Panc1 (cell line): ENCODE measurements around the gene CCDC50. TPM values are rescaled to one million over a fixed set of nuclear protein-coding genes. Genes with fewer than 3 reads are reported as not detected.

ENCODE experiments used
- ATAC-seq: fragments of 200-7000 bp; cut with Tn5 transposase; 2 replicates; pipeline ENCODE4 v1.9.1; 2020; ENCODE audit warnings: mild to moderate bottlenecking, moderate library complexity
- BruUV-seq: library from RNA; stranded (reverse); fragments of 400-500 nt; replicated peaks from 2 replicates; lab custom pipeline; 2021; lab: Mats Ljungman, UMichigan
- CTCF ChIA-PET: fragments of 300-600 bp; sonication (Branson Sonifier 250); formaldehyde crosslinking; loops from one replicate; lab custom pipeline; 2022; ENCODE audit warnings: antibody characterized with exemption; lab: Charles Lee
- POLR2A ChIA-PET: fragments of 300-600 bp; sonication (Branson Sonifier 250); formaldehyde crosslinking; loops from one replicate; lab custom pipeline; 2022; ENCODE audit warnings: antibody characterized with exemption; lab: Charles Lee
- DNase-seq: peaks from one replicate; pipeline ENCODE4 v3.0.0-alpha.2; 2010; ENCODE audit warnings: low read depth, low spot score
- H3K27ac ChIP-seq: 2 replicates; pipeline ENCODE4 v1.5.1; 2011; ENCODE audit warnings: mild to moderate bottlenecking, low read length, inconsistent platforms
- H3K27me3 ChIP-seq: fragments of 200-500 bp; sonication (Bioruptor generic); 2 replicates; pipeline ENCODE4 v1.6.0; 2014; ENCODE audit warnings: low read length, inconsistent platforms; ENCODE audit not compliant: control insufficient read depth, insufficient read depth
- H3K36me3 ChIP-seq: fragments of 200-500 bp; sonication (Bioruptor generic); 2 replicates; pipeline ENCODE4 v1.5.1; 2014; ENCODE audit warnings: inconsistent platforms, mild to moderate bottlenecking, low read length, moderate library complexity; ENCODE audit not compliant: control insufficient read depth, insufficient read depth
- H3K4me1 ChIP-seq: 2 replicates; pipeline ENCODE4 v1.5.1; 2011; ENCODE audit warnings: inconsistent platforms, mild to moderate bottlenecking, low read length, moderate library complexity; ENCODE audit not compliant: control insufficient read depth, insufficient read depth
- H3K4me3 ChIP-seq, 2 experiments: 2 replicates each; pipeline ENCODE4 v1.5.1; 2011 to 2012; ENCODE audit warnings: low read depth in 2 of 2, low read length in 2 of 2, mild to moderate bottlenecking in 2 of 2, inconsistent platforms in 1 of 2, moderate library complexity in 1 of 2
- H3K9me3 ChIP-seq: fragments of 200-500 bp; sonication (Bioruptor generic); 2 replicates; pipeline ENCODE4 v1.5.1; 2014; ENCODE audit warnings: low read depth, mild to moderate bottlenecking, inconsistent platforms, low read length, moderate library complexity; ENCODE audit not compliant: control insufficient read depth, insufficient read depth
- CTCF ChIP-seq: fragments of 450-650 bp; IDR thresholded peaks from 2 replicates; pipeline ENCODE4 v1.5.1; 2017; ENCODE audit warnings: mild to moderate bottlenecking
- POLR2AphosphoS5 ChIP-seq: IDR thresholded peaks from 2 replicates; pipeline ENCODE4 v1.6.1; 2012; ENCODE audit warnings: mild to moderate bottlenecking, low read depth, low read length, moderate library complexity
- REST ChIP-seq, 2 experiments: IDR thresholded peaks; 2 replicates each; pipeline ENCODE4 v1.6.1; 2011 to 2012; ENCODE audit warnings: low read depth in 2 of 2, control low read depth in 1 of 2, low read length in 1 of 2, mild to moderate bottlenecking in 1 of 2, moderate library complexity in 1 of 2; ENCODE audit not compliant: insufficient read depth in 1 of 2
- SIN3A ChIP-seq: IDR thresholded peaks from 2 replicates; pipeline ENCODE4 v1.6.1; 2012; ENCODE audit warnings: low read depth, mild to moderate bottlenecking, low read length, moderate library complexity, borderline replicate concordance; ENCODE audit not compliant: insufficient read depth
- TCF7L2 ChIP-seq: IDR thresholded peaks from 2 replicates; pipeline ENCODE4 v1.6.1; 2011; ENCODE audit warnings: mild to moderate bottlenecking, low read depth, low read length, inconsistent platforms
- in situ Hi-C: cut with HindIII; loops from 2 replicates; pipeline ENCODE4 v1.10.0; 2016; ENCODE audit warnings: low sequenced_read_pairs, low pct_unique_long_range_greater_than_20kb
- intact Hi-C: fragments of 100-400 bp; cut with micrococcal nuclease; formaldehyde crosslinking; loops from one replicate; pipeline ENCODE4 v1.10.0; 2022; ENCODE audit not compliant: unreplicated experiment
- total RNA-seq: library from RNA; stranded (reverse); gene quantifications from one replicate; pipeline ENCODE4 v1.2.1, GENCODE V29; 2021; ENCODE audit not compliant: unreplicated experiment

CCDC50 gene
- total RNA-seq, 1 experiment from 2014 or later, result 89.3 TPM

GRCh38 chr3:191362037-191362436 lies 32.8 kb downstream of the CCDC50 start:
- no peak for TF ChIP-seq TCF7L2
- no peak for TF ChIP-seq REST (IDR thresholded peaks at IDR 0.05; ENCODE audit: insufficient read depth in 1 of 2, low read depth in 2 of 2, low read length in 1 of 2)
- TF ChIP-seq SIN3A, result no peak
- TF ChIP-seq CTCF, result no peak
- no peak for TF ChIP-seq POLR2AphosphoS5

GRCh38 chr3:191362524-191363090 lies 33.4 kb downstream of the CCDC50 start:
- no TSS peak for BruUV-seq
- Histone ChIP-seq H3K36me3 (peaks cover 12% of the 10 kb centered on the region), H3K9me3 (no peaks in the 10 kb centered on the region), H3K4me1 (no peaks in the 10 kb centered on the region), H3K27ac (no peak overlapping the region), H3K27me3 (no peaks in the 10 kb centered on the region), H3K4me3 (no peak overlapping the region)
- ChIA-PET POLR2A (no interaction called here), CTCF (no interaction called here)
- TF ChIP-seq REST (IDR thresholded peaks at IDR 0.05; ENCODE audit: insufficient read depth in 1 of 2, low read depth in 2 of 2, low read length in 1 of 2), result no peak
- in situ Hi-C loops (no loop called here), intact Hi-C loops (no loop called here)
- DNase-seq (no peak), ATAC-seq (no peak)

More at GRCh38 chr3:191362037-191362436, 32.8 kb downstream of the CCDC50 start:
- Histone ChIP-seq H3K4me3 (no peak overlapping the region), H3K27ac (no peak overlapping the region), H3K9me3 (no peaks in the 10 kb centered on the region), H3K36me3 (peaks cover 12% of the 10 kb centered on the region), H3K27me3 (no peaks in the 10 kb centered on the region), H3K4me1 (no peaks in the 10 kb centered on the region)
- ATAC-seq (no peak), DNase-seq (no peak)
- in situ Hi-C loops, result no loop called here
- intact Hi-C loops, result no loop called here
- ChIA-PET CTCF (no interaction called here), POLR2A (no interaction called here)
- BruUV-seq, result no TSS peak
